HEK293 (cell line): ENCODE data around the gene CEP104.

ENCODE experiments used
- CTCF ChIA-PET: fragments of 350-600 bp; formaldehyde crosslinking; extraction: SDS; loops from one replicate; lab custom pipeline; 2021; ENCODE audit warnings: antibody characterized with exemption; lab: Yijun Ruan, JAX
- POLR2A ChIA-PET: fragments of 300-600 bp; formaldehyde crosslinking; extraction: SDS; loops from one replicate; lab custom pipeline; 2020; ENCODE audit warnings: antibody characterized with exemption, inconsistent platforms; lab: Yijun Ruan, JAX
- H3K27ac ChIP-seq: fragments of 200-500 bp; sonication (Bioruptor generic); 2 replicates; pipeline ENCODE4 v1.5.1; 2014; ENCODE audit warnings: low read depth, low read length, control low read depth, inconsistent platforms; ENCODE audit errors: extremely low read depth
- H3K36me3 ChIP-seq, 2 experiments: fragments of 200-500 bp in 1 of 2; sonication (Bioruptor generic) in 1 of 2; 1 replicate in 1 of 2; 2 replicates in 1 of 2; pipeline ENCODE4 v1.5.1; 2014 to 2017; ENCODE audit warnings: inconsistent platforms in 2 of 2, low read length in 2 of 2; ENCODE audit not compliant: control insufficient read depth in 2 of 2, insufficient read depth in 1 of 2
- H3K4me1 ChIP-seq: fragments of 200-500 bp; sonication (Bioruptor generic); 2 replicates; pipeline ENCODE4 v1.5.1; 2014; ENCODE audit warnings: mild to moderate bottlenecking, low read length, inconsistent platforms; ENCODE audit not compliant: control insufficient read depth, insufficient read depth
- H3K4me3 ChIP-seq: 2 replicates; pipeline ENCODE4 v1.5.1; 2011; ENCODE audit warnings: low read depth, mild to moderate bottlenecking, control low read depth, low read length, moderate library complexity
- H3K9me3 ChIP-seq: fragments of 200-500 bp; sonication (Bioruptor generic); 2 replicates; pipeline ENCODE4 v1.5.1; 2014; ENCODE audit warnings: low read depth, low read length, inconsistent platforms; ENCODE audit not compliant: control insufficient read depth, insufficient read depth
- GLIS1 ChIP-seq: fragments of 450-650 bp; formaldehyde crosslinking; IDR thresholded peaks from 2 replicates; pipeline ENCODE4 v1.5.1; 2016; ENCODE audit warnings: missing biosample characterization, missing genetic modification characterization
- KLF17 ChIP-seq: fragments of 450-650 bp; formaldehyde crosslinking; IDR thresholded peaks from 2 replicates; pipeline ENCODE4 v1.5.1; 2016; ENCODE audit warnings: missing biosample characterization, missing genetic modification characterization
- KLF7 ChIP-seq: fragments of 450-650 bp; formaldehyde crosslinking; IDR thresholded peaks from 2 replicates; pipeline ENCODE4 v1.5.1; 2016; ENCODE audit warnings: missing biosample characterization, missing genetic modification characterization, borderline replicate concordance
- MEIS1 ChIP-seq: sonication (generic); formaldehyde crosslinking; IDR thresholded peaks from 2 replicates; pipeline ENCODE4 v1.8.1; 2022; ENCODE audit warnings: missing genetic modification reagents, mild to moderate bottlenecking, borderline replicate concordance
- SCRT2 ChIP-seq: fragments of 450-650 bp; formaldehyde crosslinking; IDR thresholded peaks from 2 replicates; pipeline ENCODE4 v1.5.1; 2016; ENCODE audit warnings: missing biosample characterization, missing genetic modification characterization
- TRIM28 ChIP-seq: IDR thresholded peaks from 2 replicates; pipeline ENCODE4 v1.6.1; 2011; ENCODE audit warnings: low read length, control low read depth, borderline replicate concordance
- ZBTB11 ChIP-seq: fragments of 450-650 bp; formaldehyde crosslinking; conservative IDR thresholded peaks from 2 replicates; pipeline ENCODE4 v1.5.1; 2016; ENCODE audit warnings: low read depth, missing biosample characterization, missing genetic modification characterization
- ZBTB20 ChIP-seq: fragments of 450-650 bp; formaldehyde crosslinking; IDR thresholded peaks from 2 replicates; pipeline ENCODE4 v1.5.1; 2016; ENCODE audit warnings: missing biosample characterization, missing genetic modification characterization
- ZNF175 ChIP-seq: fragments of 450-650 bp; formaldehyde crosslinking; IDR thresholded peaks from 2 replicates; pipeline ENCODE4 v1.5.1; 2016; ENCODE audit warnings: missing biosample characterization, missing genetic modification characterization
- ZNF302 ChIP-seq: fragments of 450-650 bp; formaldehyde crosslinking; IDR thresholded peaks from 2 replicates; pipeline ENCODE4 v1.5.1; 2016; ENCODE audit warnings: missing biosample characterization, missing genetic modification characterization, low read depth
- ZNF335 ChIP-seq: fragments of 450-650 bp; formaldehyde crosslinking; conservative IDR thresholded peaks from 2 replicates; pipeline ENCODE4 v1.5.1; 2016; ENCODE audit warnings: missing biosample characterization, missing genetic modification characterization
- ZNF341 ChIP-seq: fragments of 450-650 bp; formaldehyde crosslinking; IDR thresholded peaks from 2 replicates; pipeline ENCODE4; 2016; ENCODE audit warnings: low read depth, missing biosample characterization, missing genetic modification characterization
- ZNF350 ChIP-seq: fragments of 450-650 bp; formaldehyde crosslinking; IDR thresholded peaks from 2 replicates; pipeline ENCODE4 v1.5.0; 2017; ENCODE audit warnings: missing biosample characterization, mild to moderate bottlenecking, missing genetic modification characterization
- ZNF501 ChIP-seq: fragments of 450-650 bp; formaldehyde crosslinking; IDR thresholded peaks from 2 replicates; pipeline ENCODE4 v1.5.1; 2016; ENCODE audit warnings: missing biosample characterization, missing genetic modification characterization
- ZNF571 ChIP-seq: fragments of 450-650 bp; formaldehyde crosslinking; IDR thresholded peaks from 2 replicates; pipeline ENCODE4 v1.5.0; 2017; ENCODE audit warnings: missing biosample characterization, missing genetic modification characterization
- ZNF639 ChIP-seq: fragments of 450-650 bp; formaldehyde crosslinking; IDR thresholded peaks from 2 replicates; pipeline ENCODE4 v1.5.1; 2016; ENCODE audit warnings: missing biosample characterization, missing genetic modification characterization
- ZNF768 ChIP-seq: fragments of 450-650 bp; formaldehyde crosslinking; IDR thresholded peaks from 2 replicates; pipeline ENCODE4 v1.5.1; 2018; ENCODE audit warnings: missing biosample characterization, mild to moderate bottlenecking, missing genetic modification characterization
- ZNF792 ChIP-seq: fragments of 450-650 bp; formaldehyde crosslinking; IDR thresholded peaks from 2 replicates; pipeline ENCODE4 v1.5.1; 2016; ENCODE audit warnings: missing biosample characterization, missing genetic modification characterization
- ZSCAN18 ChIP-seq: fragments of 450-650 bp; formaldehyde crosslinking; IDR thresholded peaks from 2 replicates; pipeline ENCODE4 v1.5.1; 2016; ENCODE audit warnings: missing biosample characterization, missing genetic modification characterization
- ZSCAN4 ChIP-seq: fragments of 450-650 bp; formaldehyde crosslinking; IDR thresholded peaks from 2 replicates; pipeline ENCODE4 v1.5.1; 2017; ENCODE audit warnings: missing biosample characterization, missing genetic modification characterization

CEP104 gene

GRCh38 chr1:3777078-3777547, 79.9 kb downstream of the CEP104 start:
- Histone ChIP-seq H3K4me3 (no peak overlapping the region), H3K36me3 (peaks cover 8 to 43% of the 10 kb centered on the region in 2 experiments), H3K9me3 (no peaks in the 10 kb centered on the region), H3K4me1 (no peaks in the 10 kb centered on the region), H3K27ac (no peak overlapping the region)
- TF ChIP-seq ZBTB11 (tag by site-specific recombination) (no peak), KLF17 (tag by site-specific recombination) (0 out of 2 replicates have a peak, but pooled peaks have one; percentile 15)
- ChIA-PET POLR2A (interaction anchor here (1.0 kb wide), 1 partner anchor 19 kb away, joined by 3 read pairs; the partner anchor contains the start of gene LRRC47), CTCF (no interaction called here)

- Histone ChIP-seq H3K4me3 (no peak overlapping the region), H3K27ac (no peak overlapping the region), H3K4me1 (no peaks in the 10 kb centered on the region), H3K9me3 (no peaks in the 10 kb centered on the region), H3K36me3 (peaks cover 1 to 36% of the 10 kb centered on the region in 2 experiments)
- CTCF ChIA-PET: interaction anchor here (0.6 to 2.0 kb wide), 7 partner anchors 9 to 353 kb away, joined by 3 to 10 read pairs (median 3); no protein-coding TSS in a partner anchor
- TF ChIP-seq SCRT2: no peak
- TF ChIP-seq ZSCAN18 (tag by site-specific recombination): no peak
- peak; percentile 85; the same call in 1 of the 2 replicates for TF ChIP-seq ZNF768 (tag by site-specific recombination)
- no peak for TF ChIP-seq ZNF350 (tag by site-specific recombination)
- 0 out of 2 replicates have a peak, but pooled peaks have one; percentile 3 for TF ChIP-seq KLF7 (tag by site-specific recombination)
- TF ChIP-seq ZBTB20 (tag by site-specific recombination): 0 out of 2 replicates have a peak, but pooled peaks have one; percentile 4
- 0 out of 2 replicates have a peak, but pooled peaks have one; percentile 12 for TF ChIP-seq ZNF335
- POLR2A ChIA-PET: interaction anchor here (1.0 to 2.0 kb wide), 4 partner anchors 15 to 20 kb away, joined by 3 to 7 read pairs (median 4); partner anchors contain the start of gene LRRC47
Observed at GRCh38 chr1:3776231-3776961, 80.6 kb downstream of the CEP104 start.

GRCh38 chr1:3775490-3776230, 81.4 kb downstream of the CEP104 start:
- ChIA-PET CTCF (interaction anchor here (0.6 to 2.0 kb wide), 7 partner anchors 9 to 354 kb away, joined by 3 to 10 read pairs (median 3); no protein-coding TSS in a partner anchor), POLR2A (interaction anchor here (1.5 to 2.0 kb wide), 3 partner anchors 14 to 21 kb away, joined by 3 to 7 read pairs (median 5); partner anchors contain the start of gene LRRC47)
- Histone ChIP-seq H3K4me1 (no peaks in the 10 kb centered on the region), H3K36me3 (peaks cover 0 to 28% of the 10 kb centered on the region in 2 experiments; a peak in 2 of 3 replicates), H3K4me3 (no peak overlapping the region), H3K27ac (no peak overlapping the region), H3K9me3 (no peaks in the 10 kb centered on the region)
- no peak for TF ChIP-seq ZSCAN4 (tag by site-specific recombination)
- TF ChIP-seq ZNF639 (tag by site-specific recombination): no peak; the same call in 1 of the 2 replicates
- no peak for TF ChIP-seq MEIS1 (CRISPR knock-in tag)
- TF ChIP-seq GLIS1: peak; percentile 73
- no peak for TF ChIP-seq ZNF341
- TF ChIP-seq ZNF792 (tag by site-specific recombination): no peak
- no peak for TF ChIP-seq TRIM28
- no peak for TF ChIP-seq ZNF175 (tag by site-specific recombination)
- TF ChIP-seq ZNF302 (tag by site-specific recombination): no peak
- TF ChIP-seq ZNF571 (tag by site-specific recombination): no peak
- TF ChIP-seq ZNF501 (tag by site-specific recombination): no peak
